ENCODE results near the gene CAMKK2.
"Not testable (repeated sequence)": the region's sequence is repeated elsewhere in the genome, so short reads cannot be mapped to it uniquely, and the experiment has no call there.

CAMKK2 gene

DNA sequence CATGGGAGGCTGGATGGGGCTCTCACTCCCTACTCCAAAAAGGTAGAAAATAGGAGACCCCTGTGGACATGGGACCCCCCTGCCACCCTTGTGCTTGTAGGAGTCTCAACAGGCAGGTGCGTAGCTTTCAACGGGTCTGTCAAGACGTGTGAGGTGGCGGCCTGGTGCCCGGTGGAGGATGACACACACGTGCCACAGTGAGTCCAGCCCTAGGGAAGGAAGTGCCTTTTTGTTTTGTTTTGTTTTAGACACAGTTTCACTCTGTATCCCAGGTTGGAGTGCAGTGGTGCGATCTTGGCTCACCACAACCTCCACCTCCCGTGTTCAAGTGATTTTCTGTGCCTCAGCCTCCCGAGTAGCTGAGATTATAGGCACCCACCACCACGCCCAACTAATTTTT is 73.7 kb downstream of the CAMKK2 start:
- no peak for DNase-seq

DNA sequence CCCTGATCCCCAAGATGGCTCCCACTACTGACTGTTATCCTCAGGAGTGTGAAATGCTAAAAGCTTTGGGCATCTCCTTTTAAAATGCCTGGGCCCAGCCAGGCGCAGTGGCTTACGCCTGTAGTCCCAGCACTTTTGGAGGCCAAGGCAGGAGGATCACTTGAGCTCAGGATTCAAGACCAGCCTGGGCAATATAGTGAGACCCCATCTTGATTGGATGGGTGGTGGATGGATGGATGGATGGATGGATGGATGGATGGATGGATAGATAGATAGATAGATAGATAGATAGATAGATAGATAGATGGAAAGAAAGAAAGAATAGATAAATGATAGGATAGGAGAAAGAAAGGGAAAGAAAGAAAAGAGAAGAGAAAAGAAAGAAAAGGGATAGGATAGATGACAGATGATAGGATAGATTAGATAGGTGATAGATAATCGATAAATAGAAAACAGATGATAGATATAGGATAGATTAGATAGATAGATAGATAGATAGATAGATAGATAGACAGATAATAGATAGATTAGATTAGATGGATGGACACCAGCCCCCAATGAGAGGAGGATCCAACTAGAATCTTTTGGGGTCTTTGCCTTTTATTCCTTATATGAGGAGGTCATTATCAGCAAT is 77.0 kb downstream of the CAMKK2 start:
- no peak for DNase-seq

DNA sequence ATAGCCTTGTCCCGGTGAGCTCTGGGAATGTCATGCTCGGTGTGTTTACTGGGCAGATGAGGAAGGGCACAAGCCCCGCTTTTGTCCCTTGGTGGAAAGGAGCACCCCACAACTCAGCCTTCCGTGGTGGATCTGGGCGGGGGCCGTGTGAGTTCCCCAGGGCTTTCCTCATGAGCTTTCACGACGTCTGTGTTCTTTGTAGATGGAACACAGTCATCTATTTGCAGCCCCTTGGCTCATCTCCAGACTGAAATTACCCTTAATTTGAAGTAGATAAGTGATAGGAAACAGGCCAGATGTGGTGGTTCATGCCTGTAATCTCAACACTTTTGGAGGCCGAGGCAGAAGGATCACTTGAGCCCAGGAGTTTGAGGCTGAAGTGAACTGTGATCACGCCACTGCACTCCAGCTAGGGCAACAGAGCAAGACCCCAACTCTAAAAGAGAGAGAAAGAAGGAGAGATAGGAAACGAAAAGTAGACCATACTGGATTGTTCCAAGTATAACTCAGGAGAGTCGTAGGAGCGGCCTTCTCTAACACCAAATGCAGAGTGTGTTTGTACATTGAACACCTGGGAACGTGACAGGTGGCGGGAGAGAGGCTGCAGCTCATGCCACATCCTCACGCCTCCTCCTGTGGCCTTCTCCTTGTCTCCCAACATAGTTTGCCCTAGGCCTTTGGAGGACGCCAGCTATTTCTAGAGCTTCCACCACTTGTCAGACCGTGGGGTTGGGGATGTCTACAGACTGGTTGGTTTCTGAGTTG is 77.7 kb downstream of the CAMKK2 start:
- DNase-seq: no peak

DNA sequence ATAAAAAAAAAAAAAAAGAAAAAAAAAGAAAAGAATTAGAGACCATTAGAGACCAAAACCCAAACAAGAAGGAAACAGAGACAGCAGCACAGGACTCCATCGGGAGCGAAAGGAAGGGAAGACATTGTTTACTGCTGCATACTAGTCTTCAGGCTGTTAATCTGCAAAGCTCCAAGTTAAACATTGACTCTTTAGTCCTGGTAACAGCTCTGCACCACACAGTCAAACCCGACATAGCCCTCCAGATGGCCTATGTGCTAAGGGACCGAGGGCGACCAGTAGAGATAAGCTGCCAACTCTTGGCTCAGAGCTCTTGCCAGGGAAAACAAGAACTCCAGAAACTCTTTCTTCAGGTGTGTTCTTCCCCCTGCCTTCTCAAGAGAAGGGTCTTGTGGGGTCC is 78.7 kb downstream of the CAMKK2 start:
- DNase-seq: no peak

DNA sequence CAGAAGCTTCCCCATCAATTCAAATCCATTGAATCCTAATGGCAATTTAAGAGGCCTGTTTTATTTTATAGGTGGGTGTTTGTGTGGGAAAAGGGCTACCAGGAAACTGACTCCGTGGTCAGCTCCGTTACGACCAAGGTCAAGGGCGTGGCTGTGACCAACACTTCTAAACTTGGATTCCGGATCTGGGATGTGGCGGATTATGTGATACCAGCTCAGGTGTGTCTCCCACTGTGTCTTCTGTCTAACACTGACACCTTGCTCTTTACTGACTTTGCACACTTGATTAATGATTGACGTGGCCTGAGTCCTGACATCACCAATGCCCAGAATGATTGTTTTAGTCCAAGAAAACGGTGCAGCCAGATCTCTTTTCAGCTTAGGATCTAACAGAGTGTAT is 79.4 kb downstream of the CAMKK2 start:
- DNase-seq: no peak

DNA sequence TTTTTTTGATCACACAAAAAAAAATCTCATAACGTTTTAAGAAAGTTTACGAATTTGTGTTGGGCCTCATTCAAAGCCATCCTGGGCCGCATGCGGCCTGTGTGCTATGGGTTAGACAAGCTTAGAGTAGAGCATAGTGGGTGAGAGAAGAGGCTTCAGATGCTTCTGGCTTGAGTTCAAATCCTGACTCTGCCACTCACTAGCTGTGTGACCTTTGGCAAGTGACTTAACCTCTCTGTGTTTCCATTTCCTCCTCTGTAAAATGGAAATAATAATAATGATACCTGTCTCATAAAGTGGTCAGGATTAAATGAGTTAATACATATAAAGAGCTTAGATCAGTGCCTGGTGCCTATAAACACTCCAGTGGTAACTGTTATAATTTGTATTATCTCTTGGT is 80.4 kb downstream of the CAMKK2 start:
- DNase-seq: no peak

DNA sequence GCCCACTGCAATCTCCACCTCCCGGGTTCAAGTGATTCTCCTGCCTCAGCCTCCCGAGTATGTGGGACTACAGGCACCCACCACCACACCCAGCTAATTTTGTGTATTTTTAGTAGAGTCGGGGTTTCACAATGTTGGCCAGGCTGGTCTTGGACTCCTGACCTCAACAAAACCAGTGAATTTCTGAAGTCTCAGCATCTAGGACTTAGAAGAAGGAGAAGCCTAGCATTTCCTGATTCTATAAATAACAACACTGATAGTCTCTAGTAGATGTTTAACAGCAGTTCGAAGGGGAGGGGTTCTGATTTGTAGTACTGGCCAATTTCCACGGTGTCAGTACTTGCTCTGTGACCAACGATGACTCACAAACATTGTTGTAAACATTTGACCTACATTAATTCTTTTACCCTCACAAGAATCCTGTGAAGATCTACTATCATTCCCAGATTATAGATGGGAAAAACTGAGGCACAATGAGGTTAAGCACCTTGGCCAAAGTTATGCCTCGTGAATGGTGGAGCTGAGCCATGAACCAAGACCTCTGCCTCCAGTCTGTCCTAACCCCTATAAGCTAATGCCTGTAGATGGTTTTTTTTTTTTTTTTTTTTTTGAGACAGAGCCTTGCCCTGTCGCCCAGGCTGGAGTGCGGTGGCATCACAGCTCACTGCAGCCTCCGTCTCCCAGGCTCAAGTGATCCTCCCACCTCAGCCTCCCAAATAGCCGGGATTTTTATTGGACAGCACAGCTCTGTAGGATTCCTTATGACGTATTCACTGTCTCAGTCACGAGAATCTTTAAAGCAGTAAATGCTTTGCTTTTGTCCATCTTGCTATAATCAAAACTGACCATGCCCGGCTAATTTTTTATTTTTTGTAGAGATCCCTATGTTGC is 81.4 kb downstream of the CAMKK2 start:
- DNase-seq: no peak

DNA sequence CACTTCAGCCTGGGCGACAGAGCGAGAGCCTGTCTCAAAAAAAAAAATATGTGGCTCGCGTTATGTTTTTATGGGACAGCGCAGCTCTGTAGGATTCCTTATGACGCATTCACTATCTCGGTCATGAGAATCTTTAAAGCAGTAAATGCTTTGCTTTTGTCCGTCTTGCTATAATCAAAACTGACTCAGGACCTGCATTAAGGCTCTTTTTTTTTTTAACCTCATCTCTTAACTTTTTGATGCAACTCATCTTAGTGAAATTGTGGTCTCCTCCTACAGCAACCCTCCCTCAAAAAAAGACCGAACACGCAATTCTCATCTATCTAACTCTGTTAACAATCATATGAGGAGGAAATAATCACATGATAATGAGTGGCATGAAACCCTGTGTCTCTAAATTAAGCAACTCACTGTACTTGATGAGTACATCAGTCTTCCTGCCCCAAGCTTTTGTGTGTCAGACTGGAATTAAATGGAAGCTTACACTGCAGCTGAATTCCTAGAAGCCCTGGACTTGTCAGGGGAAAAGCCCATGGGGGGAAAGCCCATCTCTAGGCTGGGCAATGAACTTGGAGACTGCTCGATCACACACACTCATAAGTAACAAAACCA is 82.2 kb downstream of the CAMKK2 start:
- no peak for DNase-seq

DNA sequence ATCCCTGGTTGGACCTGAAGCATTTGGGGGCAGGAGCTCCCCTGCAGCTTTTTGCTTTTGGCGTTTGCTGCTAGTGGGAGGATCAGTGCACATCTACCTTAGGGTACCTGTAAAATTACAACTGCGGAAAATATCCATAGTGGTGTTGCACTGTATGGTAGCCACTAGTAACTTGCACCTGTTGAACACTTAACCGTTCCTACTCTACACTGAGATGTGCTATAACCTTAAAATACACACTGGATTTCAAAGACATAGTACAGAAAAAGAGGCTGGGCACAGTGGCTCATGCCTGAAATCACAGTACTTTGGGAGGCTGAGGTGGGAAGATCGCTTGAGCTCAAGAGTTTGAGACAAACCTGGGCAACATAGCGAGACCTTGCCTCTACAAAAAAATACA is 83.6 kb downstream of the CAMKK2 start:
- no peak for DNase-seq

DNA sequence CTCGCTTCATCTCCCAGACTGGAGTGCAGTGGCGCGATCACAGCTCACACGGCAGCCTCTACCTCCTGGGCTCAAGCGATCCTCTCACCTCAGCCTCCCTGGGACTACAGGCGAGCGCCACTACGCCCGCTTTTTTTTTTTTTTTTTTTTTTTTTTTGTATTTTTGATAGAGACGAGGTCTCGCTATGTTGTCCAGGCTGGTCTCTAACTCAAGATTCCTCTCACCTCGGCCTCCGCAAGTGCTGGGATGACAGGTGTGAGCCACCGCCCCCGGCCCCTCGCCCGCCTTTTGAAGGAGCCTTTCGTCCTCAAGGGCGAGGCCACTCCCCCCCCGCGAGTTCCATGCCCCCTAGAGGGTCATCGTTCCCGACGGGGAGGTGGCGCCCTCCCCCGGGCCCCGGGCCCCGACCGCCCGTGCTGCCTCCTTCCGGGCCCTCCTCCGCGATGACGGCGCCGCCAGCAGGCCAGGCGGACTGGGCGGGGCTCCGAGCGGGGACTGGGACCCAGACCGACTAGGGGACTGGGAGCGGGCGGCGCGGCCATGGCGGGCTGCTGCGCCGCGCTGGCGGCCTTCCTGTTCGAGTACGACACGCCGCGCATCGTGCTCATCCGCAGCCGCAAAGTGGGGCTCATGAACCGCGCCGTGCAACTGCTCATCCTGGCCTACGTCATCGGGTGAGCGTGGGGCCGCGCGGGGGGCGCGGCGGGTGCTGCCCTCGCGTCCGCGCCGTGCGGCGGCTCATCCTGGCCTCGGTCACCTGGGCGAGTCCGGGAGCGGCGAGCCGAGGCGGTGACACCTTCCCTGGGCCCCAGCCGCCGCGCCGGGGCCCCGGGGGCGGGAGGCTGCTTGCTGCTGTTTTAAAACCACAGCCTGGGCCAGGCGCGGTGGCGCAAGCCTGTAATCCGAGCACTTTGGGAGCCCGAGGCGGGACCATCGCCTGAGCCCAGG is 86.6 kb downstream of the CAMKK2 start, which contains the start of gene P2RX4:
Gene P2RX4 (plus strand): TSS at position 506 of the 949 bp plus-strand sequence. CDS start 36 bp downstream, at position 542.
- DNase-seq: peak; percentile 94

DNA sequence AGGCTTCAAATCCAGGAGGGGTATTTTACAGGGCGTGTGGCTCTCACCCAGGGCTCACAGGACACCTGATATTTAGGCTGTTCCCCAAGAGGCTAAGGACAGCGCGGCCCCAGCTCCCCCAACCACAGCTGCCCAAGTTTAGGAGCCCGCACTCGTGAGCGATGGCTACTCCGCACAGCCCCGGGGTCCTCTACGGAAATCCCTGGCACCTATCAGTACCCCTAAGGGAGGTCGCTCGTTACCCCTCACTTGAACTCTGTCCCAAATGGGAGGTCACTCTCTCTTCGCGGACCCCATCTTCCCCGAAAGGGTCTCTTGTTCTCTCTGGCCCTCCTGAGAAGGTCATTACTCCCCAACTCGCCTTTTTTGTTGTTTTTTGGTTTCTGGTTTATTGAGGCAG is 87.3 kb downstream of the CAMKK2 start:
- DNase-seq: no peak

DNA sequence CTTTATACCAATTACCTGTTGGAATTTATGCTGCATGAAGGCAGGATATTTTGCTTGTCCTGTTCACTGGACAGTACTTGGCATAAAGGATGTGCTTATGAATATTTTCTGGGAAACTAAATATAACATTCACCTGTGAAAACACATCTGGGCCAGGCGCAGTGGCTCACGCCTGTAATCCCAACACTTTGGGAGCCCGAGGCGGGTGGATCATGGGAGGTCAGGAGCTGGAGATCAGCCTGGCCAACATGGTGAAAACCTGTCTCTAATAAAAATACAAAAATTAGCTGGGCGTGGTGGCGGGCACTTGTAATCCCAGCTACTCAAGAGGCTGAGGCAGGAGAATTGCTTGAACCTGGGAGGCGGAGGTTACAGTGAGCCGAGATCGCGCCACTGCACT is 87.9 kb downstream of the CAMKK2 start:
- DNase-seq: not testable (repeated sequence)

DNA sequence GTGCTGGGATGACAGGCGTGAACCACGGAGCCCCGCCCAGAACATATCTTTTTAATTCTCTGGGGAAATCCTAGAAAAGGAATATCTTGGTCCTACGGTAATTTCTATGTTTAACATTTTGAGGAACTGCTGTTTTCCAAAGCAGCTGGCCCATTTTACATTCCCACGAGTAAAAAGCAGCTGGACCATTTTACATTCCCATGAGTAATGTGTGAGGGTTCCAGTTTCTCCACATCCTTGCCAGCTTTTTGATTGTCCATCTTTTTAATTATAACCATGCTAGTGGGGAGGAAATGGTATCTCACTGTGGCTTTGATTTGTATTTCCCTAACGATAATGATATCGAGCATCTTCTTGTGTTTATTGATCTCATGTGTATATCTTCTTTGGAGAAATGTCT is 91.0 kb downstream of the CAMKK2 start:
- no peak for DNase-seq

DNA sequence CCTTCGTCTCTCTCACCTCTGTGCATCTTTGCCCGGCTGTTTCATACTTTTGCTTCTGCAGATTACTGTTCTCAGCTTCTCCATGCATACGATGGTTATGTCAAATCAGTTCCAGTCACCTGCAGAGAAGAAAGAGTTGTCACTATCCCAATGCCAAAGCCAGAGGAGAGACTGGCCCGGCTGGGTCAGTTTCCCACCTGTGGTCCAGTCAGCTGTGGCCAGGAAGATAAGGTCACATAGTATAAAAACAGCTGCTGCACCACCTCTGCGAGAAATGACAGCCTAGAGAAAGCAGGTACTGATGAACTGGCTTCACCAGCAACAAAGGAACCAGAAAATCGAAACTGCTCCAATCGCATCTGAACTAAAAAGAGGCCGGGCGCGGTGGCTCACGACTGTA is 93.0 kb downstream of the CAMKK2 start:
- DNase-seq: no peak

DNA sequence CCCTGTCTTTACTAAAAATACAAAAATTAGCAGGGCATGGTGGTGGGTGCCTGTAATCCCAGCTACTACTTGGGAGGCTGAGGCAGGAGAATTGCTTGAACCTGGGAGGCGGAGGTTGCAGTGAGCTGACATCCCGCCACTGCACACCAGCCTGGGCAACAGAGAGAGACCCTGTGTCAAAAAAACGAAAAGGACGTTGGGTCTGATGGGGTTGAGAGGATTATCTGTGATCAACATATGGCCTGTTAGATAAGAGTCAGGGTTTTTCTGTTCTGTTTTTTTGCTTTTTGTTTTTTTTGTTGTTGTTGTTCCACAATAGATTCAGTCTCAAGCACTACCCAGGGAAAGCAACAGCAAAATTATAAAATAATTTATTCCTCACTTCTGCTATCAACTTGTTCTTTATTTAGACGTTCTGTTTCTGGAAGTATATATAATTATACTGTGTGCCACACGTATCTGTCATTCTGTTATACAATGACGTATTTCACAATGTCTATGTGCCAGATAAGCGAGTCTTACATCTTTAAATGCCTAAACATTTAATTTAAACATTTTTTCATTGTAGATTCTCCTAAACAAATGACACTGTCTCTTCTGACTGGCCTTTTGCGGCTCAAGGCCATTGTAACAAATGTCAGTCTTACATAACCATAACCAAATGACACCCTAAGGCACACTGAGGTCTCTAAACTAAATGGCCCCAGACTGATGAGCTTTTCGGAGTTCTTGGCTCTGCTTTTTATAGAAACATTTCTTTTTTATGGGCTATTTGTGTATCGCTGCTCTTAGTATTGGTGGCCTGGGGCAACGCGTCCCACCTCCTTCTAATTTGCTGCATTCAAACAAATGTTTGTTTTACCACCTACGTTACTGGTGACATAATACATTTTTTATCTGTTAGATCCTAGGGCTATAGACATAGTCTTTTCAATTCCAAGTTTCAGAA is 93.8 kb downstream of the CAMKK2 start:
- no peak for DNase-seq

DNA sequence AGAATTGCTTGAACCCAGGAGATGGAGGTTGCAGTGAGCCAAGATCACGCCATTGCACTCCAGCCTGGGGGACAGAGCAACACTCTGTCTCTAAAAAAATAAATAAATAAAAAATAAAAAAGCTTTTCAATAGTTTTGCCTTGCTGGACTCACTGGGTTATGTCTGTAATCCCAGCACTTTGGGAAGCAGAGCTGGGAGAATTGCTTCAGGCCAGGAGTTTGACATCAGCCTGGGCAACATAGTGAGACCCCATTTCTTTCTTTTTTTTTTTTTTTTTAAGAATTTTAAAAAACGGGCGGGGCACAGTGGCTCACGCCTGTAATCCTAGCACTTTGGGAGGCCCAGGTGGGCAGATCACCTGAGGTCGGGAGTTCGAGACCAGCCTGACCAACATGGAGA is 95.4 kb downstream of the CAMKK2 start:
- DNase-seq: not testable (repeated sequence)

DNA sequence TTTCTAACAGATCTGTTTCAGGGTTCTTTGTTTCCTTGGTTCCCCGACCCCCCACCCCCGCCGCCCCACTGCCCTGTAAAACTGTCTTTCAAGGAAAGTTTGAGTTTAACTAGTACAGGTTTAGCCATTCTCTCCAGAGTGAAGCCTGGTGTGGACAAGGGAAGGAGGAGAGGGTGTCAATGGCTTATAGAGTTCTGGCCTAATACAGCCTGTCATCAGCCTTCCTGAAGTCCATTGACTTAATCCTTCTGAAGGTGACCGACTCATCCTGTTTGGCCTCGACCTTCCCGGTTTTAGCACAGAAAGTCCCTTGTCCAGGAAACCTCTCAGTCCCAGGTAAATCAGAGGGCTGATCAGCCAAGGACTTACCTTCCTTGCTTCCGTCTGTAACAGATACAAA is 97.6 kb downstream of the CAMKK2 start:
- DNase-seq: no peak

DNA sequence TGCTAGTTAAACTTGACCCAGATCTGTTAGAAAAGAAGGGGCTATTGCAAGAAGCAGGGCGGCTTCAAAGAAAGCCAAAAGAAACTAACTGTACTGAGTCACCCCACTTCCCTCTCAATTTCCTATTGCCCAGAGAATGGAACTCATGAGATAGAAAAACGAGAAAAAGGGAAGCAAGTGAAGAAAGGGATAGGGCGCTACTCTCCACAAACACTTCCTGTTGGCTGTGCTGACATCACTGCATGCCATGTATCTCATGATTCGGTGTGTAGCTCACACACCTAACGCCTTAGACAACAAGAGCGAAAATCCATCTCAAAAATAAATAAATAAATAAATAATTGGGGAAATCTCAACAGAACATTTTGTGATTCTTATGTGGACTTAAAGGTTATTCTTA is 99.6 kb downstream of the CAMKK2 start:
- no peak for DNase-seq

DNA sequence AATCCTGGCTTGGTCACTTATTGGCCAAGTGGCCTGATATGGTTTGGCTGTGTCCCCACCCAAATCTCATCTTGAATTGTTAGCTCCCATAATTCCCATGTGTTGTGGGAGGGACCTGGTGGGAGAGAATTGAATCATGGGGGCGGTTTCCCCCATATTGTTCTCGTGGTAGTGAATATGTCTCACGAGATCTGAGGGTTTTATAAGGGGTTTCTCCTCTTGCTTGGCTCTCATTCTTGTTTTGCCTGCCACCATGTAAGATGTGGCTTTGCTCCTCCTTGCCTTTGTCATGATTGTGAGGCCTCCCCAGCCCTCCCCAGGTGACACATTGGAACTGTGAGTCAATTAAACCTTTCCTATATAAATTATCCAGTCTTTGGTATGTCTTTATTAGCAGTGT is 105.4 kb downstream of the CAMKK2 start:
- no peak for DNase-seq

DNA sequence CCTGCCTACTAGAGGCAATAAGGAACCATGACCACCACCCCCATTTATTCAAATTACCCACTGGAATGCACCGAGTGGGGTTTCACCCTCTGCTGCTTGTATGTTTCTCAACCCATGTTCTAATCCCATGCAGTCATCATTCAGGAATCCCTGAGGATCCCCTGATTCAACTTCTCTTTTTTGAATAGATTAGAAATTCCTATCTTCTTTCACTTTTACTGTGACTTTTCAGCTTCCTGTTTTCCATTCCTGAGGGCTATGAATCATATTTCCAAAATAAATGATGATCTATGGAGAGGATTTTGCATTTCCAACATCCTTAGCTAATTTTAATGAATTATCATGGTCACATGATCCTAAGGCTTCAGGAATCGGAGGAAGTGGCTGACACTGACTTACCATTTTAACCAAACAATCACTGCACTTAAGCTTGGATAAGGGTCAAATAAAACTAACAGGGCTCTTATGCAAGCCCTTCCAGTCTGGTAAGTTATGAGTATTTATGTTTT is 105.9 kb downstream of the CAMKK2 start:
- no peak for DNase-seq
